HFFc6 (cell line): Measurements from ENCODE around the gene DDN. TPM values are rescaled to one million over a fixed set of nuclear protein-coding genes. Genes with fewer than 3 reads are reported as not detected.

ENCODE experiments used
- DNase-seq: peaks from one replicate; pipeline ENCODE4 v3.0.0-alpha.2; 2018
- H3K27ac Mint-ChIP-seq: 2 replicates; pipeline ENCODE4 v1.8.0; 2020; ENCODE audit warnings: mild to moderate bottlenecking, mixed read lengths
- H3K27me3 Mint-ChIP-seq: 2 replicates; pipeline ENCODE4 v1.8.0; 2021; ENCODE audit warnings: mild to moderate bottlenecking, moderate library complexity, mixed read lengths; ENCODE audit not compliant: insufficient read depth
- H3K36me3 Mint-ChIP-seq: 2 replicates; pipeline ENCODE4 v1.8.0; 2021; ENCODE audit warnings: low read depth, mixed read lengths
- H3K4me1 Mint-ChIP-seq: 2 replicates; pipeline ENCODE4 v1.8.0; 2020; ENCODE audit warnings: low read depth, mixed read lengths
- H3K4me3 Mint-ChIP-seq: 2 replicates; pipeline ENCODE4 v1.8.0; 2020; ENCODE audit warnings: mild to moderate bottlenecking, moderate library complexity, mixed read lengths
- H3K9me3 Mint-ChIP-seq: 2 replicates; pipeline ENCODE4 v1.8.0; 2020; ENCODE audit warnings: mild to moderate bottlenecking, mixed read lengths
- CTCF ChIP-seq: fragments of 200-600 bp; sonication (generic); IDR thresholded peaks from 2 replicates; pipeline ENCODE4 v1.5.0; 2021; ENCODE audit warnings: antibody characterized with exemption, mild to moderate bottlenecking
- total RNA-seq, 6 experiments: library from RNA; stranded (reverse); fragmentation: NEBNext Ultra II Directional; extraction: Animal tissue kit (Norgen Biotek cat#: 25700); gene quantifications; 2 replicates in 1 of 6; 3 replicates in 5 of 6; pipeline ENCODE4 v1.2.3, GENCODE V29; 2021

The DDN gene
- total RNA-seq, 6 experiments from 2014 or later: 0.17 to 0.40 (median 0.23) TPM

GRCh38 chr12:48990552-48990951 is 8.6 kb downstream of the DDN start:
- H3K27me3 Mint-ChIP-seq: peaks cover 51% of the 10 kb centered on the region
- H3K4me1 Mint-ChIP-seq: peaks cover 19% of the 10 kb centered on the region
- H3K36me3 Mint-ChIP-seq: no peaks in the 10 kb centered on the region
- H3K9me3 Mint-ChIP-seq: no peaks in the 10 kb centered on the region
- no peak for DNase-seq
- no peak overlapping the region for H3K4me3 Mint-ChIP-seq
- no peak overlapping the region for H3K27ac Mint-ChIP-seq
- no peak for TF ChIP-seq CTCF

GRCh38 chr12:48988030-48988649 is 11.0 kb downstream of the DDN start:
- peak; percentile 97 for TF ChIP-seq CTCF
- no peak overlapping the region for H3K27ac Mint-ChIP-seq
- H3K27me3 Mint-ChIP-seq: peaks cover 57% of the 10 kb centered on the region
- H3K36me3 Mint-ChIP-seq: no peaks in the 10 kb centered on the region
- DNase-seq: peak; percentile 25
- H3K9me3 Mint-ChIP-seq: no peaks in the 10 kb centered on the region
- no peaks in the 10 kb centered on the region; the same call in 1 of the 2 replicates for H3K4me1 Mint-ChIP-seq
- H3K4me3 Mint-ChIP-seq: no peak overlapping the region

GRCh38 chr12:48986720-48987291 is 12.4 kb downstream of the DDN start:
- H3K4me3 Mint-ChIP-seq: no peak overlapping the region
- TF ChIP-seq CTCF: no peak
- no peak overlapping the region for H3K27ac Mint-ChIP-seq
- H3K36me3 Mint-ChIP-seq: peaks cover under 1% of the 10 kb centered on the region; the same call in 1 of the 2 replicates
- H3K27me3 Mint-ChIP-seq: peaks cover 70% of the 10 kb centered on the region
- no peak for DNase-seq
- peaks cover under 1% of the 10 kb centered on the region for H3K4me1 Mint-ChIP-seq
- no peaks in the 10 kb centered on the region for H3K9me3 Mint-ChIP-seq

- Mint-ChIP-seq H3K4me3 (no peak overlapping the region), H3K4me1 (peaks cover 7% of the 10 kb centered on the region), H3K27me3 (peaks cover 78% of the 10 kb centered on the region), H3K9me3 (no peaks in the 10 kb centered on the region), H3K27ac (no peak overlapping the region), H3K36me3 (peaks cover 6% of the 10 kb centered on the region; the same call in 1 of the 2 replicates)
- no peak for TF ChIP-seq CTCF
- no peak for DNase-seq
Observed at GRCh38 chr12:48985901-48986300, 13.3 kb downstream of the DDN start.

- DNase-seq: no peak
- H3K27me3 Mint-ChIP-seq: peaks cover 77% of the 10 kb centered on the region
Observed at GRCh38 chr12:48985475-48985897, 13.7 kb downstream of the DDN start.

More at GRCh38 chr12:48985475-48985897, 13.7 kb downstream of the DDN start:
- Mint-ChIP-seq H3K9me3 (no peaks in the 10 kb centered on the region), H3K4me3 (no peak overlapping the region), H3K36me3 (peaks cover 6% of the 10 kb centered on the region; the same call in 1 of the 2 replicates), H3K27ac (no peak overlapping the region), H3K4me1 (peaks cover 7% of the 10 kb centered on the region)
- no peak for TF ChIP-seq CTCF
